Natural killer cell (primary cell): ENCODE data around the gene FAM171A2. TPM values are rescaled to one million over a fixed set of nuclear protein-coding genes. Genes with fewer than 3 reads are reported as not detected.

Experiments used
- ATAC-seq, 3 donors: fragments of 150-1000 bp in 2 of 3; fragments of 200-7000 bp in 1 of 3; cut with Tn5 transposase; 1 replicate in 1 of 3; 2 replicates in 2 of 3; pipeline ENCODE4 v1.10.0; 2021; ENCODE audit warnings: mild to moderate bottlenecking in 2 of 3, moderate library complexity in 2 of 3
- DNase-seq, 2 donors: peaks; one replicate each; pipeline versions ENCODE4 v3.0.0 to v3.0.0-alpha.2; 2013 to 2021; ENCODE audit warnings: mixed read lengths in 1 of 2
- H3K27ac ChIP-seq: one replicate; pipeline ENCODE4 v1.5.1; 2013; ENCODE audit warnings: mild to moderate bottlenecking, low read length
- H3K27me3 ChIP-seq: one replicate; pipeline ENCODE4 v1.6.1; 2013; ENCODE audit warnings: low read length; ENCODE audit not compliant: control insufficient read depth, insufficient read depth
- H3K36me3 ChIP-seq: one replicate; pipeline ENCODE4 v1.6.1; 2013; ENCODE audit warnings: low read length; ENCODE audit not compliant: control insufficient read depth, insufficient read depth
- H3K4me1 ChIP-seq: one replicate; pipeline ENCODE4 v1.6.1; 2013; ENCODE audit warnings: low read length; ENCODE audit not compliant: control insufficient read depth, insufficient read depth
- H3K4me3 ChIP-seq: one replicate; pipeline ENCODE4 v1.5.1; 2013; ENCODE audit warnings: low read length
- H3K9me3 ChIP-seq: one replicate; pipeline ENCODE4 v1.6.1; 2013; ENCODE audit warnings: low read length; ENCODE audit not compliant: control insufficient read depth, insufficient read depth
- H3K27ac Mint-ChIP-seq, 2 donors: one replicate each; pipeline ENCODE4 v1.8.0; 2022; ENCODE audit warnings: mild to moderate bottlenecking in 2 of 2, mixed read lengths in 2 of 2, moderate library complexity in 1 of 2
- H3K27me3 Mint-ChIP-seq, 2 donors: one replicate each; pipeline ENCODE4 v1.8.0; 2022; ENCODE audit warnings: low read depth in 2 of 2, mixed read lengths in 2 of 2
- H3K36me3 Mint-ChIP-seq: one replicate; pipeline ENCODE4 v1.8.0; 2022; ENCODE audit warnings: mixed read lengths
- H3K4me1 Mint-ChIP-seq, 2 donors: one replicate each; pipeline ENCODE4 v1.8.0; 2022; ENCODE audit warnings: mixed read lengths in 2 of 2
- H3K4me3 Mint-ChIP-seq: one replicate; pipeline ENCODE4 v1.8.0; 2022; ENCODE audit warnings: mild to moderate bottlenecking, moderate library complexity, mixed read lengths
- H3K9me3 Mint-ChIP-seq, 2 donors: one replicate each; pipeline ENCODE4 v1.8.0; 2022; ENCODE audit warnings: mixed read lengths in 2 of 2
- WGBS: methylation state at CpG from one replicate; pipeline ENCODE4 v1.1.7; 2013; ENCODE audit warnings: missing lambda C conversion rate; ENCODE audit not compliant: insufficient coverage; 5-methylcytosine and 5-hydroxymethylcytosine counted together
- intact Hi-C: fragments of 100-400 bp; cut with micrococcal nuclease; formaldehyde crosslinking; loops from one replicate; pipeline ENCODE4 v1.14.2; 2022
- total RNA-seq, 4 donors: library from RNA; stranded (reverse); fragments of 120-200 nt in 1 of 4; gene quantifications; one replicate each; pipeline versions ENCODE4 v1.2.3 to v1.2.4, GENCODE V29; 2013 to 2022
- TF ChIP-seq, protein P1 (sequence below): fragments of 200-600 bp; IDR thresholded peaks from one replicate; pipeline ENCODE4 v1.8.0; 2022; ENCODE audit warnings: antibody characterized with exemption

The FAM171A2 gene
- total RNA-seq, 3 donors from 2014 or later (not counting 1 experiment from before 2014, with no cell fraction given) = 0.20 to 0.43 (median 0.24) TPM

DNA sequence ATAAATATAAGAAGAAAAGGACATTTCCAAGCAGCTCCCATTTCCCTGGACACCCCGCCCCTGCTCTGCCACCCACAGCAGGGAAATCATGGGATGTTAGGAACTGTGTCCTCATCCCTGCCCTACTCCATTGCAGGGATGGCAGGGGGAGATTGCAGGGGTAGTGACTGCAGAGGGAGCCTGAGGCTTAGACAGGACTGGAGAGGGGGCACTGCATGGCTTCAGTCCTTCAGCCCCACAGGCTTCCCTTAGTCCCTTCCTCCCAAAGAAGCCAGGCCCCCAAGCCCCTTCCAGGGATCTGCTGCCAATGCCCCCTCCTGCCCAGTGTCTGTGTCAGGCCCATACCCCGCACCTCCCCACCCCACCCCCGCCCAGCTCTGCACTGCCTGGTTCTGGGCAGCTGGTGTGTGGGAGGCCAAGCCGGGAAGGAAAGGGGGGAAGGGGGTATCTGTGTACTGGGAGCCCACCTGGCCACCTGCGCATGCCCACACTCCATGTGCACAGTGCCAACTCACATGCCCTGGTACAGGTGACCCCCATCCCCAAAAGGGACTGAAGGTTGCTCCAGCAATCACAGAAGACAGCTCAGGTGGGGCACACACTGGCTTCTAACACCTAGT lies 52.0 kb downstream of the FAM171A2 start:
- no peak overlapping the region for H3K4me3 ChIP-seq
- intact Hi-C loops = no loop called here
- H3K9me3 ChIP-seq = no peaks in the 10 kb centered on the region
- Mint-ChIP-seq H3K4me1 (peaks cover 14 to 24% of the 10 kb centered on the region in 2 donors), H3K4me3 (no peak overlapping the region), H3K27me3 (peaks cover 29 to 43% of the 10 kb centered on the region in 2 donors), H3K27ac (no peak overlapping the region), H3K36me3 (no peaks in the 10 kb centered on the region), H3K9me3 (no peaks in the 10 kb centered on the region)
- WGBS = 88% methylated on average over 1 of the region's 5 CpGs
- H3K27ac ChIP-seq = no peak overlapping the region
- ATAC-seq (no peak), DNase-seq (no peak)
- H3K4me1 ChIP-seq = peaks cover 33% of the 10 kb centered on the region
- no peaks in the 10 kb centered on the region for H3K36me3 ChIP-seq
- TF ChIP-seq, protein P1, sequence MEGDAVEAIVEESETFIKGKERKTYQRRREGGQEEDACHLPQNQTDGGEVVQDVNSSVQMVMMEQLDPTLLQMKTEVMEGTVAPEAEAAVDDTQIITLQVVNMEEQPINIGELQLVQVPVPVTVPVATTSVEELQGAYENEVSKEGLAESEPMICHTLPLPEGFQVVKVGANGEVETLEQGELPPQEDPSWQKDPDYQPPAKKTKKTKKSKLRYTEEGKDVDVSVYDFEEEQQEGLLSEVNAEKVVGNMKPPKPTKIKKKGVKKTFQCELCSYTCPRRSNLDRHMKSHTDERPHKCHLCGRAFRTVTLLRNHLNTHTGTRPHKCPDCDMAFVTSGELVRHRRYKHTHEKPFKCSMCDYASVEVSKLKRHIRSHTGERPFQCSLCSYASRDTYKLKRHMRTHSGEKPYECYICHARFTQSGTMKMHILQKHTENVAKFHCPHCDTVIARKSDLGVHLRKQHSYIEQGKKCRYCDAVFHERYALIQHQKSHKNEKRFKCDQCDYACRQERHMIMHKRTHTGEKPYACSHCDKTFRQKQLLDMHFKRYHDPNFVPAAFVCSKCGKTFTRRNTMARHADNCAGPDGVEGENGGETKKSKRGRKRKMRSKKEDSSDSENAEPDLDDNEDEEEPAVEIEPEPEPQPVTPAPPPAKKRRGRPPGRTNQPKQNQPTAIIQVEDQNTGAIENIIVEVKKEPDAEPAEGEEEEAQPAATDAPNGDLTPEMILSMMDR = no peak
- peaks cover 35% of the 10 kb centered on the region for H3K27me3 ChIP-seq

DNA sequence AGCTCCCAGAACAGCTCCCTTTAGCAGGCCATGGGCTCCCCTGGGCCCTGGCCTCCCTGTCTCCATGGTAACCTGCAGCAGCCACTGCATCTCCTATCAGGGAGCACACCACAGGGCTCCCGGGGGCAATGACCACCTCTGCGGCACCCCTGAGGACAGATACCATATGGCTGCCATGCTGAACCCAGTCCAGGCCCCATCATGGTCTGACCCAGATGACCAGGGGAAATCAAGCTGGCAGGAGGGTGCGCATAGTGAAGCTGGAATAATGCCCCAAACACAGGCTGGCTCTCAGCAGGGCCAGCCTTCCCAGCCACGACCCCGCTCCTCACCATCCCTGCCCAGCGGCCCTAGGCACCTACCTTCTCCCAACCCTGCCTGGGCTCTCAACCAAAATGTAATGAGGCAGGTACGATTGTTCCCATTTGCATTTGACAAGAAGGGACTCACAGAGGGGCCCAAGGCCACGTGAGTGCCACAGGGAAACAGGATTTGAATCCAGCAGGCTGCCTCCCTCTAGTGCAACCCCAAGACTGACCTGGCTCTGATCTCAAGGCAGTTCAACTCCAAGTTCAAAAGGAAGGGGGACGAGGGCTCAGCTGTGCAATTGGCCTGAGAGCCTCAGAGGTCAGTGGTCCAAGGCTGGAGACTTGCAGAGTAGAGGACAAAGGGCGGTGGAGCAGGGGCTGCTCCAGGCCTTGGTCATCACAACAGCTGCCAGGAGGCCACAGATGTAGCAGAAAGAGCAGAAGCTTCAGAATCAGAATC lies 52.9 kb downstream of the FAM171A2 start:
- no peaks in the 10 kb centered on the region for H3K36me3 ChIP-seq
- no peaks in the 10 kb centered on the region for H3K9me3 ChIP-seq
- H3K4me1 Mint-ChIP-seq = peaks cover 11 to 17% of the 10 kb centered on the region in 2 donors
- H3K4me1 ChIP-seq = peaks cover 33% of the 10 kb centered on the region
- no peaks in the 10 kb centered on the region for H3K9me3 Mint-ChIP-seq
- H3K27ac ChIP-seq = no peak overlapping the region
- no peaks in the 10 kb centered on the region for H3K36me3 Mint-ChIP-seq
- 87% methylated on average over 10 of the region's 10 CpGs for WGBS
- H3K27ac Mint-ChIP-seq = no peak overlapping the region
- DNase-seq (no peak), ATAC-seq (no peak)
- TF ChIP-seq, protein P1 = no peak
- peaks cover 27 to 38% of the 10 kb centered on the region in 2 donors for H3K27me3 Mint-ChIP-seq
- intact Hi-C loops = no loop called here
- H3K4me3 Mint-ChIP-seq = peak overlapping the region; percentile 21
- H3K27me3 ChIP-seq = peaks cover 30% of the 10 kb centered on the region
- no peak overlapping the region for H3K4me3 ChIP-seq

DNA sequence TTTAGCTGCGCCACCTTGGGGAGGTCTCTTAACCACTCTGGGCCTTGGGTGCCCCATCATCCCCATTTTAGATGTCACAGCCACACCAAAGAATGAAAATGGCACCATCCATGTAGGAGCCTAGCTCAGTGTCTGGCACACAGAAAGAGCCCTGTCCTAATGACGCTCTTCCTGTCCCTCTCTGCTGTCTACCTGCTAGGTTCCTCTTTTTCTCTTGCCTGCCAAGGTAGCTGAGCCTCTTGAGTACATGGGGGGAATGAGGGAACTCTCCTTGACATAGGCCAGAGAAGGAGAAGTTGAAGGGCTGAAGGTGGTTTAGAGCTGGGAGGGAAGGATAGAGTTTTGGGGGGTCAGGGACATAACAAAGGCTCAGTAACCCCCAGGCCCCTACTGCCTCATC lies 53.5 kb downstream of the FAM171A2 start:
- no peaks in the 10 kb centered on the region for H3K36me3 Mint-ChIP-seq
- Histone ChIP-seq H3K4me1 (peaks cover 28% of the 10 kb centered on the region), H3K36me3 (no peaks in the 10 kb centered on the region), H3K9me3 (no peaks in the 10 kb centered on the region), H3K27ac (no peak overlapping the region), H3K4me3 (no peak overlapping the region), H3K27me3 (peaks cover 29% of the 10 kb centered on the region)
- DNase-seq = no peak
- H3K4me3 Mint-ChIP-seq = no peak overlapping the region
- TF ChIP-seq, protein P1 = no peak
- peaks cover 7 to 13% of the 10 kb centered on the region in 2 donors for H3K4me1 Mint-ChIP-seq
- H3K9me3 Mint-ChIP-seq = no peaks in the 10 kb centered on the region
- peaks cover 22 to 34% of the 10 kb centered on the region in 2 donors for H3K27me3 Mint-ChIP-seq
- H3K27ac Mint-ChIP-seq = no peak overlapping the region
- intact Hi-C loops = no loop called here
- ATAC-seq = no peak
- 75% methylated on average over 2 of the region's 2 CpGs for WGBS
